HT1080 (cell line): ENCODE data around the gene VPS13D. TPM values are rescaled to one million over a fixed set of nuclear protein-coding genes. Genes with fewer than 3 reads are reported as not detected.
A peak's percentile ranks its signal among the peaks of the same experiment; 100 is the strongest.
"Not testable (repeated sequence)": the region's sequence is repeated elsewhere in the genome, so short reads cannot be mapped to it uniquely, and the experiment has no call there.

ENCODE experiments used
- DNase-seq: peaks from one replicate; pipeline ENCODE4 v3.0.0-alpha.2; 2015; ENCODE audit warnings: low read depth
- total RNA-seq: library from RNA; depleted of rRNA; stranded (reverse); fragments of >200 nt; shearing (Covaris generic); gene quantifications from 2 replicates; pipeline ENCODE4 v1.2.3, GENCODE V29; 2014

Gene VPS13D
- total RNA-seq, 1 experiment from 2014 or later: 12.7 TPM

- no peak for DNase-seq
Observed at GRCh38 chr1:12444329-12444841, 214.6 kb downstream of the VPS13D start.

GRCh38 chr1:12445257-12445656 is 215.4 kb downstream of the VPS13D start:
- DNase-seq: no peak

GRCh38 chr1:12446593-12446992 is 216.8 kb downstream of the VPS13D start:
- no peak for DNase-seq

GRCh38 chr1:12447307-12447706 is 217.5 kb downstream of the VPS13D start:
- no peak for DNase-seq

GRCh38 chr1:12447849-12448312 is 218.1 kb downstream of the VPS13D start:
- DNase-seq: no peak

GRCh38 chr1:12448746-12449177 is 218.9 kb downstream of the VPS13D start:
- DNase-seq: no peak

- DNase-seq: no peak
Observed at GRCh38 chr1:12450090-12450755, 220.4 kb downstream of the VPS13D start.

- no peak for DNase-seq
Observed at GRCh38 chr1:12450756-12451559, 221.1 kb downstream of the VPS13D start.

- no peak for DNase-seq
Observed at GRCh38 chr1:12451560-12451900, 221.7 kb downstream of the VPS13D start.

- DNase-seq: no peak
Observed at GRCh38 chr1:12452262-12452661, 222.4 kb downstream of the VPS13D start.

GRCh38 chr1:12453400-12454343 is 223.8 kb downstream of the VPS13D start:
- DNase-seq: no peak

- peak; percentile 49 for DNase-seq
Observed at GRCh38 chr1:12454406-12455391, 224.9 kb downstream of the VPS13D start.

GRCh38 chr1:12456081-12456480 is 226.3 kb downstream of the VPS13D start:
- DNase-seq: not testable (repeated sequence)

- peak; percentile 63 for DNase-seq
Observed at GRCh38 chr1:12456979-12457378, 227.1 kb downstream of the VPS13D start.

GRCh38 chr1:12457771-12458170 is 227.9 kb downstream of the VPS13D start:
- DNase-seq: no peak

- DNase-seq: no peak
Observed at GRCh38 chr1:12458571-12458970, 228.7 kb downstream of the VPS13D start.

GRCh38 chr1:12460121-12460520 is 230.3 kb downstream of the VPS13D start:
- no peak for DNase-seq

- no peak for DNase-seq
Observed at GRCh38 chr1:12460911-12461621, 231.2 kb downstream of the VPS13D start.

GRCh38 chr1:12461754-12462153 is 231.9 kb downstream of the VPS13D start:
- DNase-seq: no peak
